ENCODE measurements around the gene TLE4.

GRCh38 chr9:79551586-79551985 is 20.2 kb upstream of the TLE4 start:
- TF ChIP-seq POLR2A (IDR thresholded peaks at IDR 0.05; ENCODE audit: low read depth, low read length) (no peak), CTCF (conservative IDR thresholded peaks at IDR 0.05; ENCODE audit: low read depth, low read length) (no peak), BHLHE40 (IDR thresholded peaks at IDR 0.05; ENCODE audit: low read depth, low read length) (no peak), CHD1 (IDR thresholded peaks at IDR 0.05; ENCODE audit: low read depth, low read length) (no peak), ELK1 (IDR thresholded peaks at IDR 0.05; ENCODE audit: borderline replicate concordance, low read depth, low read length) (no peak), SMC3 (IDR thresholded peaks at IDR 0.05; ENCODE audit: low read depth, low read length) (no peak), MAFK (IDR thresholded peaks at IDR 0.05; ENCODE audit: low read depth, low read length) (no peak), CEBPB (IDR thresholded peaks at IDR 0.05; ENCODE audit: low read depth, low read length) (no peak), USF2 (IDR thresholded peaks at IDR 0.05; ENCODE audit: low read depth, low read length) (no peak), RAD21 (IDR thresholded peaks at IDR 0.05; ENCODE audit: low read length) (no peak), NFE2L2 (IDR thresholded peaks at IDR 0.05; ENCODE audit: low read depth, low read length) (no peak), RFX5 (IDR thresholded peaks at IDR 0.05; ENCODE audit: low read depth, low read length) (no peak), RCOR1 (IDR thresholded peaks at IDR 0.05; ENCODE audit: insufficient replicate concordance, low read length) (no peak), MXI1 (IDR thresholded peaks at IDR 0.05; ENCODE audit: borderline replicate concordance, low read depth, low read length) (no peak)

Measured in IMR-90 (cell line).